Transverse colon (tissue), 4 donors: ENCODE measurements around the gene RBM19. TPM values are rescaled to one million over a fixed set of nuclear protein-coding genes. Genes with fewer than 3 reads are reported as not detected.

ENCODE experiments used
- DNase-seq: peaks from one replicate; pipeline ENCODE4 v3.0.0-alpha.2; 2019
- H3K27ac ChIP-seq, 4 donors: fragments of 200-600 bp; sonication (generic); 2 replicates each; pipeline ENCODE4 v1.5.1; 2016 to 2018; ENCODE audit warnings: inconsistent platforms in 4 of 4
- H3K27me3 ChIP-seq: fragments of 200-600 bp; sonication (generic); 2 replicates; pipeline ENCODE4 v1.5.1; 2017; ENCODE audit warnings: inconsistent platforms
- H3K36me3 ChIP-seq, 4 donors: fragments of 200-600 bp; sonication (generic); 2 replicates each; pipeline ENCODE4 v1.5.1; 2017 to 2019; ENCODE audit warnings: inconsistent platforms in 4 of 4
- H3K4me1 ChIP-seq, 4 donors: fragments of 200-600 bp; sonication (generic); 2 replicates each; pipeline ENCODE4 v1.5.1; 2017 to 2020; ENCODE audit warnings: inconsistent platforms in 4 of 4
- H3K4me3 ChIP-seq, 4 donors: fragments of 200-600 bp; sonication (generic); 1 replicate in 1 of 4; 2 replicates in 3 of 4; pipeline versions ENCODE4 v1.5.1 to v1.6.1; 2017 to 2019; ENCODE audit warnings: inconsistent platforms in 4 of 4
- H3K9me3 ChIP-seq, 2 donors: fragments of 200-600 bp; sonication (generic); 2 replicates each; pipeline ENCODE4 v1.5.1; 2017 to 2019; ENCODE audit warnings: inconsistent platforms in 2 of 2
- CTCF ChIP-seq, 5 experiments: fragments of 200-600 bp in 3 of 5; fragments of 450-650 bp in 2 of 5; sonication (generic) in 3 of 5; IDR thresholded peaks; 1 replicate in 2 of 5; 2 replicates in 3 of 5; pipeline ENCODE4 v1.5.1; 2016 to 2017; ENCODE audit warnings: antibody characterized with exemption in 5 of 5, inconsistent platforms in 3 of 5, mild to moderate bottlenecking in 2 of 5, moderate library complexity in 1 of 5
- EP300 ChIP-seq: sonication (generic); formaldehyde crosslinking; IDR thresholded peaks from one replicate; pipeline ENCODE4 v1.6.1; 2017; ENCODE audit warnings: antibody characterized with exemption, low read depth
- POLR2A ChIP-seq: fragments of 450-650 bp; IDR thresholded peaks from one replicate; pipeline ENCODE4 v1.6.1; 2016; ENCODE audit warnings: antibody characterized with exemption, mild to moderate bottlenecking, moderate library complexity
- POLR2AphosphoS5 ChIP-seq, 3 donors: sonication (generic); formaldehyde crosslinking; IDR thresholded peaks; one replicate each; pipeline ENCODE4 v1.6.1; 2016; ENCODE audit warnings: antibody characterized with exemption in 3 of 3
- WGBS, 2 donors: methylation state at CpG; one replicate each; pipeline ENCODE4 v1.1.5; 2018; ENCODE audit warnings: low coverage in 1 of 2; 5-methylcytosine and 5-hydroxymethylcytosine counted together
- in situ Hi-C, 4 donors: fragments of 200-750 bp; cut with MboI; loops; one replicate each; pipeline versions ENCODE4 v1.15.0 to v1.15.1; 2017; ENCODE audit warnings: low sequenced_read_pairs in 3 of 4, low pct_ligation_motif_present in 1 of 4, low pct_unique_long_range_greater_than_20kb in 1 of 4
- intact Hi-C: fragments of 100-400 bp; cut with DNase I; formaldehyde crosslinking; loops from one replicate; pipeline ENCODE4 v1.15.1; 2023; ENCODE audit warnings: low total_unique reads
- total RNA-seq, 4 donors: library from RNA; depleted of rRNA; stranded (reverse); fragments of >200 nt; gene quantifications; one replicate each; pipeline ENCODE4 v1.1.0, GENCODE V29; 2016

RBM19 gene
- total RNA-seq, 4 donors from 2014 or later, result 24.3 to 96.1 (median 28.7) TPM

- Histone ChIP-seq H3K27me3 (no peaks in the 10 kb centered on the region), H3K4me3 (no peak overlapping the region), H3K27ac (no peak overlapping the region), H3K4me1 (no peaks in the 10 kb centered on the region), H3K9me3 (no peaks in the 10 kb centered on the region), H3K36me3 (peaks cover 0 to 25% (median 12%) of the 10 kb centered on the region in 4 donors)
- in situ Hi-C loops (no loop called here), intact Hi-C loops (no loop called here)
- no peak for DNase-seq
- WGBS, 2 donors, result 75 to 77% methylated on average over 3 to 6 of the region's 6 CpGs
- TF ChIP-seq POLR2A (no peak), EP300 (no peak), POLR2AphosphoS5 (IDR thresholded peaks at IDR 0.05) (no peak), CTCF (IDR thresholded peaks at IDR 0.05) (no peak)
These were observed 30.7 kb downstream of the RBM19 start for GRCh38 chr12:113935459-113935858.

- Histone ChIP-seq H3K9me3 (no peaks in the 10 kb centered on the region), H3K4me1 (no peaks in the 10 kb centered on the region), H3K27ac (no peak overlapping the region), H3K36me3 (peaks cover 0 to 20% (median 9%) of the 10 kb centered on the region in 4 donors), H3K4me3 (no peak overlapping the region), H3K27me3 (no peaks in the 10 kb centered on the region)
- no peak for DNase-seq
- WGBS, 2 donors, result 89% methylated on average over 5 to 9 of the region's 9 CpGs
- intact Hi-C loops, result no loop called here
- TF ChIP-seq CTCF (IDR thresholded peaks at IDR 0.05) (no peak), POLR2AphosphoS5 (IDR thresholded peaks at IDR 0.05) (no peak), POLR2A (no peak), EP300 (no peak)
- in situ Hi-C loops, result no loop called here
These were observed 31.2 kb downstream of the RBM19 start for GRCh38 chr12:113934946-113935345.

GRCh38 chr12:113934060-113934814, 31.9 kb downstream of the RBM19 start:
- in situ Hi-C loops (no loop called here), intact Hi-C loops (no loop called here)
- no peak overlapping the region for H3K4me3 ChIP-seq
- 80 to 91% methylated on average over 2 to 14 of the region's 14 CpGs for WGBS, 2 donors
- no peaks in the 10 kb centered on the region for H3K27me3 ChIP-seq
- DNase-seq, result no peak
- no peak for TF ChIP-seq CTCF (IDR thresholded peaks at IDR 0.05)
- no peak for TF ChIP-seq POLR2A
- no peak for TF ChIP-seq POLR2AphosphoS5 (IDR thresholded peaks at IDR 0.05)
- TF ChIP-seq EP300, result no peak
- no peaks in the 10 kb centered on the region for H3K9me3 ChIP-seq
- H3K27ac ChIP-seq, result no peak overlapping the region
- H3K4me1 ChIP-seq, result no peaks in the 10 kb centered on the region
- H3K36me3 ChIP-seq, result peaks cover 0 to 18% (median 7%) of the 10 kb centered on the region in 4 donors

- no peak for DNase-seq
- no peaks in the 10 kb centered on the region for H3K4me1 ChIP-seq
- 76% methylated on average over 3 to 18 of the region's 18 CpGs for WGBS, 2 donors
- H3K27ac ChIP-seq, result no peak overlapping the region
- H3K36me3 ChIP-seq, result peaks cover 0 to 9% (median 2%) of the 10 kb centered on the region in 4 donors
- intact Hi-C loops, result no loop called here
- no peak overlapping the region for H3K4me3 ChIP-seq
- no peak for TF ChIP-seq POLR2AphosphoS5 (IDR thresholded peaks at IDR 0.05)
- TF ChIP-seq CTCF (IDR thresholded peaks at IDR 0.05), result no peak
- no peak for TF ChIP-seq POLR2A
- no peak for TF ChIP-seq EP300
- in situ Hi-C loops, result no loop called here
- H3K27me3 ChIP-seq, result no peaks in the 10 kb centered on the region
- no peaks in the 10 kb centered on the region for H3K9me3 ChIP-seq
These were observed 32.8 kb downstream of the RBM19 start for GRCh38 chr12:113933201-113933786.
